Measurements from ENCODE around the gene TMUB2. TPM values are rescaled to one million over a fixed set of nuclear protein-coding genes. Genes with fewer than 3 reads are reported as not detected.

Gene TMUB2
- total RNA-seq, 1 donor from 2014 or later: 35.7 TPM

GRCh38 chr17:44174427-44174826 is 12.3 kb upstream of the TMUB2 start:
- H3K27me3 Mint-ChIP-seq (ENCODE audit: low read depth): no peaks in the 10 kb centered on the region
- peaks cover 5% of the 10 kb centered on the region for H3K4me1 Mint-ChIP-seq
- no peak overlapping the region for H3K27ac Mint-ChIP-seq
- DNase-seq (ENCODE audit: low spot score in 2 of 2, unreplicated experiment in 2 of 2): no peak
- no peak for TF ChIP-seq CTCF (IDR thresholded peaks at IDR 0.05; ENCODE audit: unreplicated experiment)
- H3K36me3 Mint-ChIP-seq: peaks cover 18% of the 10 kb centered on the region
- no peak overlapping the region for H3K4me3 Mint-ChIP-seq
- no peaks in the 10 kb centered on the region for H3K9me3 Mint-ChIP-seq

GRCh38 chr17:44176257-44176656 is 10.5 kb upstream of the TMUB2 start:
- no peak for TF ChIP-seq CTCF (IDR thresholded peaks at IDR 0.05; ENCODE audit: unreplicated experiment)
- Mint-ChIP-seq H3K27ac (no peak overlapping the region), H3K9me3 (no peaks in the 10 kb centered on the region), H3K4me3 (no peak overlapping the region), H3K4me1 (no peaks in the 10 kb centered on the region), H3K36me3 (peaks cover 18% of the 10 kb centered on the region), H3K27me3 (ENCODE audit: low read depth) (no peaks in the 10 kb centered on the region)
- DNase-seq (ENCODE audit: low spot score in 2 of 2, unreplicated experiment in 2 of 2): no peak

GRCh38 chr17:44176671-44177501 is 9.9 kb upstream of the TMUB2 start:
- TF ChIP-seq CTCF (IDR thresholded peaks at IDR 0.05; ENCODE audit: unreplicated experiment): no peak
- no peak for DNase-seq (ENCODE audit: low spot score in 2 of 2, unreplicated experiment in 2 of 2)
- Mint-ChIP-seq H3K4me3 (no peak overlapping the region), H3K27ac (no peak overlapping the region), H3K4me1 (no peaks in the 10 kb centered on the region), H3K36me3 (peaks cover 22% of the 10 kb centered on the region), H3K27me3 (ENCODE audit: low read depth) (no peaks in the 10 kb centered on the region), H3K9me3 (no peaks in the 10 kb centered on the region)

- no peaks in the 10 kb centered on the region for H3K9me3 Mint-ChIP-seq
- no peak for TF ChIP-seq CTCF (IDR thresholded peaks at IDR 0.05; ENCODE audit: unreplicated experiment)
- no peak overlapping the region for H3K4me3 Mint-ChIP-seq
- no peak overlapping the region for H3K27ac Mint-ChIP-seq
- no peaks in the 10 kb centered on the region for H3K27me3 Mint-ChIP-seq (ENCODE audit: low read depth)
- no peaks in the 10 kb centered on the region for H3K4me1 Mint-ChIP-seq
- peaks cover 26% of the 10 kb centered on the region for H3K36me3 Mint-ChIP-seq
- no peak for DNase-seq (ENCODE audit: low spot score in 2 of 2, unreplicated experiment in 2 of 2)
Observed at GRCh38 chr17:44177640-44178039, 9.1 kb upstream of the TMUB2 start.

- H3K9me3 Mint-ChIP-seq: no peaks in the 10 kb centered on the region
- no peak for TF ChIP-seq CTCF (IDR thresholded peaks at IDR 0.05; ENCODE audit: unreplicated experiment)
- peaks cover 26% of the 10 kb centered on the region for H3K36me3 Mint-ChIP-seq
- no peaks in the 10 kb centered on the region for H3K27me3 Mint-ChIP-seq (ENCODE audit: low read depth)
- H3K4me3 Mint-ChIP-seq: no peak overlapping the region
- no peak overlapping the region for H3K27ac Mint-ChIP-seq
- no peaks in the 10 kb centered on the region for H3K4me1 Mint-ChIP-seq
- DNase-seq (ENCODE audit: low spot score in 2 of 2, unreplicated experiment in 2 of 2): no peak
Observed at GRCh38 chr17:44178133-44178532, 8.6 kb upstream of the TMUB2 start.
